ENCODE measurements around the gene PFN1. TPM values are rescaled to one million over a fixed set of nuclear protein-coding genes. Genes with fewer than 3 reads are reported as not detected.

The PFN1 gene
- total RNA-seq, 2 donors from 2014 or later: 839 to 1,278 TPM

- no peak for DNase-seq
- no peaks in the 10 kb centered on the region for H3K4me1 ChIP-seq
- H3K4me3 ChIP-seq: no peak overlapping the region
- no peaks in the 10 kb centered on the region for H3K9me3 ChIP-seq
- H3K27ac ChIP-seq: no peak overlapping the region
- H3K9ac ChIP-seq (ENCODE audit: low read depth in 2 of 2, low read length in 2 of 2): no peak overlapping the region
- no peaks in the 10 kb centered on the region for H3K36me3 ChIP-seq
- no peak for TF ChIP-seq CTCF (IDR thresholded peaks at IDR 0.05)
- intact Hi-C loops (cut with DNase I): loop anchor here (5.0 kb wide), 1 partner anchor 72 kb away; the partner anchor contains the start of gene CHRNE
- H3K27me3 ChIP-seq: no peaks in the 10 kb centered on the region
Measured at GRCh38 chr17:4974115-4974670, 25.9 kb upstream of the PFN1 start.

- Histone ChIP-seq H3K36me3 (no peaks in the 10 kb centered on the region), H3K9ac (ENCODE audit: low read depth in 2 of 2, low read length in 2 of 2) (no peak overlapping the region), H3K4me1 (no peaks in the 10 kb centered on the region), H3K27me3 (no peaks in the 10 kb centered on the region), H3K27ac (no peak overlapping the region), H3K4me3 (no peak overlapping the region), H3K9me3 (no peaks in the 10 kb centered on the region)
- TF ChIP-seq CTCF (IDR thresholded peaks at IDR 0.05): no peak
- no peak for DNase-seq
- intact Hi-C loops (cut with DNase I): loop anchor here (5.0 kb wide), 1 partner anchor 71 kb away; the partner anchor contains the start of gene CHRNE
Measured at GRCh38 chr17:4973256-4974114, 25.2 kb upstream of the PFN1 start.

GRCh38 chr17:4972752-4973151, 24.4 kb upstream of the PFN1 start:
- no peak for DNase-seq
- Histone ChIP-seq H3K4me1 (no peaks in the 10 kb centered on the region), H3K27me3 (no peaks in the 10 kb centered on the region), H3K36me3 (no peaks in the 10 kb centered on the region), H3K9ac (ENCODE audit: low read depth in 2 of 2, low read length in 2 of 2) (no peak overlapping the region), H3K27ac (no peak overlapping the region), H3K9me3 (no peaks in the 10 kb centered on the region), H3K4me3 (no peak overlapping the region)
- intact Hi-C loops (cut with DNase I): loop anchor here (5.0 kb wide), 1 partner anchor 70 kb away; the partner anchor contains the start of gene CHRNE
- TF ChIP-seq CTCF (IDR thresholded peaks at IDR 0.05): no peak

GRCh38 chr17:4972322-4972721, 24.0 kb upstream of the PFN1 start:
- no peak overlapping the region for H3K27ac ChIP-seq
- intact Hi-C loops (cut with DNase I): loop anchor here (5.0 kb wide), 1 partner anchor 70 kb away; the partner anchor contains the start of gene CHRNE

More at GRCh38 chr17:4972322-4972721, 24.0 kb upstream of the PFN1 start:
- no peaks in the 10 kb centered on the region for H3K36me3 ChIP-seq
- H3K4me3 ChIP-seq: no peak overlapping the region
- no peaks in the 10 kb centered on the region for H3K9me3 ChIP-seq
- no peak for DNase-seq
- no peaks in the 10 kb centered on the region for H3K4me1 ChIP-seq
- no peaks in the 10 kb centered on the region for H3K27me3 ChIP-seq
- TF ChIP-seq CTCF (IDR thresholded peaks at IDR 0.05): no peak
- no peak overlapping the region for H3K9ac ChIP-seq (ENCODE audit: low read depth in 2 of 2, low read length in 2 of 2)

All from colonic mucosa (tissue), 4 donors.